ENCODE data around the gene COL4A3.

DNA sequence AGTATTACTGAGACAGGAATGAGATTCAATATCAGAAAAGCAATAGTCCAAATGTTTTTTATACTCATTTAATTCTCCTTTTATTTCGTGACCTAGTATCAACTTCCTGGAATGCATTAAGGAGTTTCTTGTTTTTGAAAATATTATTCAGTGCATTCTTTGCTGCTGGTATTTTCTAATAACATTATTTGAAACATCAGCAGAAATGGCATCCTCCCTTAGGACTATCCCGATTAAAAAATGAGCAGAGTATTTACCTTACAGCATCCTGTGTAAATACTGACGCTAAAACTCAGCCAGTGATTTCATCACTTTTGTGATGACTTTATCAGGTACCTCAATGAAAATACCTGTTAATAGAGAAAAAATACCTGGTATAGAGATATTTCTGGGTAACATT lies 16.3 kb downstream of the COL4A3 start:
- TF ChIP-seq, protein P1, sequence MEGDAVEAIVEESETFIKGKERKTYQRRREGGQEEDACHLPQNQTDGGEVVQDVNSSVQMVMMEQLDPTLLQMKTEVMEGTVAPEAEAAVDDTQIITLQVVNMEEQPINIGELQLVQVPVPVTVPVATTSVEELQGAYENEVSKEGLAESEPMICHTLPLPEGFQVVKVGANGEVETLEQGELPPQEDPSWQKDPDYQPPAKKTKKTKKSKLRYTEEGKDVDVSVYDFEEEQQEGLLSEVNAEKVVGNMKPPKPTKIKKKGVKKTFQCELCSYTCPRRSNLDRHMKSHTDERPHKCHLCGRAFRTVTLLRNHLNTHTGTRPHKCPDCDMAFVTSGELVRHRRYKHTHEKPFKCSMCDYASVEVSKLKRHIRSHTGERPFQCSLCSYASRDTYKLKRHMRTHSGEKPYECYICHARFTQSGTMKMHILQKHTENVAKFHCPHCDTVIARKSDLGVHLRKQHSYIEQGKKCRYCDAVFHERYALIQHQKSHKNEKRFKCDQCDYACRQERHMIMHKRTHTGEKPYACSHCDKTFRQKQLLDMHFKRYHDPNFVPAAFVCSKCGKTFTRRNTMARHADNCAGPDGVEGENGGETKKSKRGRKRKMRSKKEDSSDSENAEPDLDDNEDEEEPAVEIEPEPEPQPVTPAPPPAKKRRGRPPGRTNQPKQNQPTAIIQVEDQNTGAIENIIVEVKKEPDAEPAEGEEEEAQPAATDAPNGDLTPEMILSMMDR (IDR thresholded peaks at IDR 0.05; ENCODE audit: insufficient read depth, low read depth, low read length), result no peak
- TF ChIP-seq EZH2 (IDR thresholded peaks at IDR 0.05; ENCODE audit: insufficient read depth, low read length), result no peak
